NCI-H2029 treated with DMSO at 0.1 percent for 48 hours (cell line): ENCODE data around the gene STPG3.
A peak's percentile ranks its signal among the peaks of the same experiment; 100 is the strongest.

Experiments
- DNase-seq: peaks from one replicate; lab custom pipeline; 2025; lab: John Stamatoyannopoulos, UW

STPG3 gene

GRCh38 chr9:137279741-137280473 lies 28.8 kb downstream of the STPG3 start:
- no peak for DNase-seq

- no peak for DNase-seq
Measured at GRCh38 chr9:137280474-137281344, 29.6 kb downstream of the STPG3 start.

- no peak for DNase-seq
Measured at GRCh38 chr9:137281345-137282116, 30.4 kb downstream of the STPG3 start.

GRCh38 chr9:137286975-137287383 lies 35.9 kb downstream of the STPG3 start:
- peak; percentile 29 for DNase-seq

GRCh38 chr9:137293094-137293481 lies 42.0 kb downstream of the STPG3 start:
- no peak for DNase-seq

GRCh38 chr9:137293482-137294090 lies 42.5 kb downstream of the STPG3 start:
- DNase-seq, result no peak

- peak; percentile 30 for DNase-seq
Measured at GRCh38 chr9:137294091-137294680, 43.1 kb downstream of the STPG3 start.

GRCh38 chr9:137294681-137295237 lies 43.7 kb downstream of the STPG3 start:
- no peak for DNase-seq

GRCh38 chr9:137295238-137295811 lies 44.2 kb downstream of the STPG3 start:
- no peak for DNase-seq

GRCh38 chr9:137295849-137296669 lies 45.0 kb downstream of the STPG3 start:
- no peak for DNase-seq

- DNase-seq, result no peak
Measured at GRCh38 chr9:137296670-137297664, 45.9 kb downstream of the STPG3 start.

GRCh38 chr9:137297966-137298365 lies 46.9 kb downstream of the STPG3 start:
- DNase-seq, result no peak

GRCh38 chr9:137298401-137299202 lies 47.5 kb downstream of the STPG3 start:
- DNase-seq, result no peak

- DNase-seq, result no peak
Measured at GRCh38 chr9:137299203-137299565, 48.1 kb downstream of the STPG3 start.

GRCh38 chr9:137299938-137300337 lies 48.9 kb downstream of the STPG3 start:
- no peak for DNase-seq

- no peak for DNase-seq
Measured at GRCh38 chr9:137300567-137301080, 49.5 kb downstream of the STPG3 start.

- DNase-seq, result no peak
Measured at GRCh38 chr9:137301081-137301947, 50.2 kb downstream of the STPG3 start.
